H1 (cell line): Measurements from ENCODE around the gene CACUL1. TPM values are rescaled to one million over a fixed set of nuclear protein-coding genes. Genes with fewer than 3 reads are reported as not detected.

Source experiments
- CTCF ChIA-PET: fragments of 300-600 bp; sonication (Branson Sonifier 250); formaldehyde crosslinking; loops from one replicate; lab custom pipeline; 2021; ENCODE audit not compliant: partially characterized antibody; lab: Charles Lee
- POLR2A ChIA-PET: fragments of 300-600 bp; sonication (Branson Sonifier 250); formaldehyde crosslinking; loops from one replicate; lab custom pipeline; 2021; ENCODE audit warnings: inconsistent platforms; ENCODE audit not compliant: partially characterized antibody; lab: Charles Lee
- DNase-seq, 2 experiments: peaks; one replicate each; pipeline versions ENCODE4 v3.0.0 to v3.0.0-alpha.2; 2010 to 2022; ENCODE audit warnings: low spot score in 2 of 2, low read depth in 1 of 2, mixed read lengths in 1 of 2
- FAIRE-seq: peaks from 2 replicates; lab custom pipeline; 2011; peaks lifted over from hg19 to GRCh38; lab: Jason Lieb, UNC
- H2AFZ ChIP-seq: 2 replicates; pipeline ENCODE4 v1.8.1; 2012; ENCODE audit warnings: low read length, inconsistent platforms
- H2AK5ac ChIP-seq: 2 replicates; pipeline ENCODE4 v1.6.1; 2013; ENCODE audit warnings: low read depth, low read length
- H2BK120ac ChIP-seq: replicated peaks from 2 replicates; pipeline ENCODE3; 2013; ENCODE audit warnings: low read depth, low read length, inconsistent platforms
- H2BK12ac ChIP-seq: 2 replicates; pipeline ENCODE4 v1.6.1; 2013; ENCODE audit warnings: low read depth, low read length
- H2BK15ac ChIP-seq: 2 replicates; pipeline ENCODE4 v1.6.1; 2013; ENCODE audit warnings: low read length
- H2BK20ac ChIP-seq: 2 replicates; pipeline ENCODE4 v1.6.1; 2013; ENCODE audit warnings: low read length
- H2BK5ac ChIP-seq: 2 replicates; pipeline ENCODE4 v1.6.1; 2013; ENCODE audit warnings: low read depth, low read length
- H3K14ac ChIP-seq: 2 replicates; pipeline ENCODE4 v1.6.1; 2013; ENCODE audit warnings: inconsistent platforms; ENCODE audit not compliant: insufficient read length
- H3K18ac ChIP-seq: 2 replicates; pipeline ENCODE4 v1.6.1; 2013; ENCODE audit warnings: low read length; ENCODE audit errors: extremely low read depth
- H3K23ac ChIP-seq: 2 replicates; pipeline ENCODE4 v1.6.1; 2013; ENCODE audit warnings: inconsistent platforms; ENCODE audit not compliant: insufficient read length
- H3K23me2 ChIP-seq: 2 replicates; pipeline ENCODE4 v1.6.1; 2013; ENCODE audit warnings: low read depth, low read length
- H3K27ac ChIP-seq: 2 replicates; pipeline ENCODE4 v1.6.1; 2011; ENCODE audit warnings: low read depth, low read length, inconsistent platforms
- H3K27me3 ChIP-seq, 4 experiments: replicated peaks in 1 of 4; 1 replicate in 1 of 4; 2 replicates in 3 of 4; pipeline versions ENCODE4 v1.6.1 to v1.8.1; 2011 to 2013; ENCODE audit warnings: low read length in 3 of 4, mild to moderate bottlenecking in 3 of 4, inconsistent platforms in 2 of 4, mixed read lengths in 2 of 4, moderate library complexity in 1 of 4; ENCODE audit not compliant: control insufficient read depth in 3 of 4, insufficient read depth in 3 of 4; ENCODE audit errors: extremely low read depth in 1 of 4
- H3K36me3 ChIP-seq, 4 experiments: 2 replicates each; pipeline versions ENCODE4 v1.6.1 to v1.8.1; 2011 to 2013; ENCODE audit warnings: mild to moderate bottlenecking in 4 of 4, low read length in 3 of 4, moderate library complexity in 2 of 4, control low read depth in 1 of 4, inconsistent platforms in 1 of 4; ENCODE audit not compliant: insufficient read depth in 4 of 4, control insufficient read depth in 2 of 4
- H3K4ac ChIP-seq: replicated peaks from 2 replicates; pipeline ENCODE3; 2013; ENCODE audit warnings: low read length, low read depth, mixed read lengths, inconsistent platforms; ENCODE audit not compliant: insufficient read length
- H3K4me1 ChIP-seq, 4 experiments: replicated peaks in 1 of 4; 1 replicate in 1 of 4; 2 replicates in 3 of 4; pipeline versions ENCODE4 v1.6.1 to v1.8.1; 2011 to 2013; ENCODE audit warnings: low read length in 3 of 4, inconsistent platforms in 2 of 4, mixed read lengths in 1 of 4; ENCODE audit not compliant: insufficient read depth in 4 of 4, control insufficient read depth in 3 of 4
- H3K4me2 ChIP-seq, 2 experiments: 2 replicates each; pipeline versions ENCODE4 v1.6.1 to v1.8.1; 2011 to 2013; ENCODE audit warnings: low read depth in 2 of 2, low read length in 2 of 2, control low read depth in 1 of 2, inconsistent platforms in 1 of 2, mild to moderate bottlenecking in 1 of 2; ENCODE audit not compliant: insufficient read depth in 1 of 2
- H3K4me3 ChIP-seq, 4 experiments: fragments of 200-600, 300-600 bp in 1 of 4; sonication (generic), shearing (Covaris generic), sonication (Bioruptor Twin) in 1 of 4; 2 replicates each; pipeline versions ENCODE4 v1.5.1 to v1.8.1; 2011 to 2016; ENCODE audit warnings: low read length in 4 of 4, low read depth in 3 of 4, control low read depth in 2 of 4, inconsistent platforms in 2 of 4, mild to moderate bottlenecking in 2 of 4, mixed read lengths in 1 of 4, moderate library complexity in 1 of 4; ENCODE audit not compliant: insufficient read depth in 2 of 4; ENCODE audit errors: extremely low read depth in 1 of 4
- H3K56ac ChIP-seq: replicated peaks from 2 replicates; pipeline ENCODE3; 2013; ENCODE audit warnings: low read depth, mild to moderate bottlenecking, mixed read lengths, low read length, inconsistent platforms; ENCODE audit not compliant: insufficient read length
- H3K79me1 ChIP-seq: 2 replicates; pipeline ENCODE4 v1.6.1; 2013; ENCODE audit warnings: low read depth, low read length, control low read depth
- H3K79me2 ChIP-seq, 2 experiments: 2 replicates each; pipeline versions ENCODE4 v1.6.1 to v1.8.1; 2012 to 2013; ENCODE audit warnings: low read length in 2 of 2, mild to moderate bottlenecking in 2 of 2, inconsistent platforms in 1 of 2; ENCODE audit not compliant: insufficient read depth in 2 of 2, control insufficient read depth in 1 of 2
- H3K9ac ChIP-seq, 4 experiments: replicated peaks in 1 of 4; 1 replicate in 1 of 4; 2 replicates in 3 of 4; pipeline versions ENCODE4 v1.6.1 to v1.8.1; 2011 to 2013; ENCODE audit warnings: low read depth in 3 of 4, low read length in 3 of 4, control low read depth in 2 of 4, mild to moderate bottlenecking in 2 of 4, moderate library complexity in 2 of 4, inconsistent platforms in 1 of 4; ENCODE audit errors: extremely low read depth in 1 of 4
- H3K9me3 ChIP-seq, 2 experiments: 2 replicates each; pipeline versions ENCODE4 v1.6.1 to v1.8.1; 2012 to 2013; ENCODE audit warnings: mild to moderate bottlenecking in 2 of 2, moderate library complexity in 2 of 2, control low read depth in 1 of 2, inconsistent platforms in 1 of 2, low read depth in 1 of 2, low read length in 1 of 2, mixed read lengths in 1 of 2; ENCODE audit not compliant: insufficient read depth in 2 of 2
- H4K20me1 ChIP-seq, 2 experiments: replicated peaks in 1 of 2; 2 replicates each; pipeline versions ENCODE3 to v1.8.1; 2011 to 2013; ENCODE audit warnings: inconsistent platforms in 2 of 2, low read length in 2 of 2, mild to moderate bottlenecking in 1 of 2; ENCODE audit not compliant: insufficient read depth in 2 of 2, control insufficient read depth in 1 of 2
- H4K5ac ChIP-seq: 2 replicates; pipeline ENCODE4 v1.6.1; 2013; ENCODE audit warnings: low read length, low read depth, mixed read lengths, inconsistent platforms; ENCODE audit not compliant: insufficient read length
- H4K8ac ChIP-seq: 2 replicates; pipeline ENCODE4 v1.8.0; 2013; ENCODE audit warnings: mild to moderate bottlenecking, moderate library complexity, low read length, inconsistent platforms; ENCODE audit not compliant: insufficient read depth; ENCODE audit errors: extremely low read depth
- H4K91ac ChIP-seq: replicated peaks from 2 replicates; pipeline ENCODE3; 2013; ENCODE audit warnings: low read length, mixed read lengths, inconsistent platforms; ENCODE audit not compliant: insufficient read length
- WGBS, 2 experiments: shearing (Covaris generic) in 1 of 2; methylation state at CpG; one replicate each; pipeline versions ENCODE4 v1.1.6 to v1.1.7; 2013 to 2015; ENCODE audit warnings: low lambda C conversion rate in 2 of 2, mixed read lengths in 2 of 2, inconsistent platforms in 1 of 2, low coverage in 1 of 2, missing lambda C conversion rate in 1 of 2; ENCODE audit not compliant: insufficient replicate concordance in 2 of 2, insufficient coverage in 1 of 2, insufficient read length in 1 of 2; ENCODE audit errors: extremely low coverage in 1 of 2, missing lambda C conversion rate in 1 of 2; 5-methylcytosine and 5-hydroxymethylcytosine counted together
- polyA plus RNA-seq, 7 experiments: library from polyadenylated mRNA; depleted of rRNA in 3 of 7; stranded (reverse) in 5 of 7; unstranded in 2 of 7; fragments of >200 nt in 5 of 7; fragments of 200-250 nt in 2 of 7; gene quantifications; 1 replicate in 5 of 7; 2 replicates in 1 of 7; 4 replicates in 1 of 7; pipeline versions ENCODE4 v1.2.1 to v1.2.3, GENCODE V29; 2011 to 2013; ENCODE audit warnings: missing spikeins in 2 of 7, mixed read lengths in 2 of 7
- total RNA-seq: library from RNA; stranded (reverse); fragmentation: NEBNext Ultra II Directional; extraction: Animal tissue kit (Norgen Biotek cat#: 25700); gene quantifications from 2 replicates; pipeline ENCODE4 v1.2.1, GENCODE V29; 2021

Gene CACUL1
- total and polyA plus RNA-seq, 2 of the 8 experiments (the other 6 are each of a cell fraction or from before 2014, with no cell fraction given) = 6.5 to 34.2 TPM

DNA sequence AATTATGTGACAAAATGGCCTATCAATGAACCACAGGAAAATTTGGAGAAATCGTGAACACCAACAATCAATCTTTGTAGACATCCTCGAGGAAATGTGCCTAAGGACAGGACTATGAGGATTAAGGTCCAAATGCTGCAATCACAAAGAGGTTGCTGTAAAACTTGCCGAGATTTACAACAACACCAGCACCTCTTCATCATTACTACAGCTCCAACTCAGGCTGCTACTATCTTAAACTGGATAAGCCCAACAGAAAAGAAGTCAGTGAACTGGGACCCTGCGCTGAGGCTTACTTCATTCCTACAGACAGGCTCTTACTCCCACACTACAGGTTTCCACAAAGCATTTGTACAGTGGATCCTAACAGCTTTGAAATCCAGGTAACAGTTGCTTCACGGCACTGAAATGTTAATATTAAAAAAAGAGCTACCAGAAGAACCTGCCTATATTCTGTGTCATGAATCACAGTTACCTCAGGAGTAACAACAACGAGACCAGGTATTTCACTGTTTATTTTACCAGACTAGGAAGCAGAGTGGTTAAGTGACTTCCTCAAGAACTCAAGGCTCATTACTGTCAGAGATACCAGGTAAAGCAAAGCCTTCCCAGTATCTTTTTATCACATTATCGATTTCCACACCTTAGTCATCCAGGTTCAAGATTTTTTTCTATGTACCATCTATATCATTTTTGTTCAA lies 23.9 kb downstream of the CACUL1 start:
- peaks cover 0 to 5% (median 0%) of the 10 kb centered on the region in 4 experiments; a peak in 4 of 7 replicates for H3K4me1 ChIP-seq
- no peak overlapping the region for H3K4me2 ChIP-seq
- H2BK120ac ChIP-seq = no peak overlapping the region
- H4K20me1 ChIP-seq = peaks cover 14 to 15% of the 10 kb centered on the region in 2 experiments
- no peak overlapping the region for H3K27ac ChIP-seq
- peaks cover 16 to 97% of the 10 kb centered on the region in 2 experiments for H3K79me2 ChIP-seq
- H3K9me3 ChIP-seq = no peaks in the 10 kb centered on the region
- WGBS, 2 experiments = 95% methylated on average over 7 of the region's 7 CpGs; no CpG with 5 or more reads in 1 of the 2 experiments
- no peak overlapping the region for H4K91ac ChIP-seq
- no peak overlapping the region for H2BK20ac ChIP-seq
- peaks cover 6% of the 10 kb centered on the region for H3K79me1 ChIP-seq
- H3K9ac ChIP-seq = peak overlapping the region in 2 of 4 experiments; percentile 34 to 59; a peak in 2 of 7 replicates
- no peak overlapping the region for H4K5ac ChIP-seq
- CTCF ChIA-PET = interaction anchor here (1.0 to 1.4 kb wide), 3 partner anchors 16 to 163 kb away, joined by 3 to 4 read pairs (median 3); no protein-coding TSS in a partner anchor
- peak; percentile 13 for FAIRE-seq
- H2AFZ ChIP-seq = no peak overlapping the region
- H3K23me2 ChIP-seq = no peaks in the 10 kb centered on the region
- H3K56ac ChIP-seq = no peak overlapping the region
- POLR2A ChIA-PET = interaction anchor here (1.4 kb wide), 1 partner anchor 24 kb away, joined by 4 read pairs; the partner anchor contains the start of gene CACUL1
- no peak overlapping the region for H3K23ac ChIP-seq
- no peak overlapping the region for H2BK12ac ChIP-seq
- no peaks in the 10 kb centered on the region for H3K36me3 ChIP-seq
- H2AK5ac ChIP-seq = no peak overlapping the region
- H3K14ac ChIP-seq = peak overlapping the region; percentile 66
- H3K4me3 ChIP-seq = no peak overlapping the region
- no peak overlapping the region for H4K8ac ChIP-seq
- H3K27me3 ChIP-seq = no peaks in the 10 kb centered on the region
- no peak for DNase-seq
- no peak overlapping the region for H3K4ac ChIP-seq
- H2BK5ac ChIP-seq = no peak overlapping the region
- H2BK15ac ChIP-seq = no peak overlapping the region
- no peak overlapping the region for H3K18ac ChIP-seq
